WTC11 (cell line): ENCODE data around the gene ABCC3. TPM values are rescaled to one million over a fixed set of nuclear protein-coding genes. Genes with fewer than 3 reads are reported as not detected.

ENCODE experiments used
- ATAC-seq: fragments of 200-7000 bp; cut with Tn5 transposase; 2 replicates; pipeline ENCODE4 v1.10.0; 2021; ENCODE audit warnings: mild to moderate bottlenecking, moderate library complexity
- CTCF ChIA-PET: fragments of 300-600 bp; sonication (Branson Sonifier 250); formaldehyde crosslinking; loops from one replicate; lab custom pipeline; 2021; ENCODE audit warnings: antibody characterized with exemption; lab: Charles Lee
- POLR2A ChIA-PET: fragments of 350-600 bp; sonication (Branson Sonifier 250); formaldehyde crosslinking; loops from one replicate; lab custom pipeline; 2021; ENCODE audit warnings: antibody characterized with exemption; lab: Charles Lee
- DNase-seq: peaks from one replicate; pipeline ENCODE4 v3.0.0; 2021; ENCODE audit warnings: low spot score
- H3K27ac Mint-ChIP-seq: 2 replicates; pipeline ENCODE4 v1.8.0; 2021; ENCODE audit warnings: mixed read lengths
- H3K27me3 Mint-ChIP-seq: 2 replicates; pipeline ENCODE4 v1.8.0; 2021; ENCODE audit warnings: low read depth, mild to moderate bottlenecking, moderate library complexity, mixed read lengths
- H3K36me3 Mint-ChIP-seq: 2 replicates; pipeline ENCODE4 v1.8.0; 2021; ENCODE audit warnings: mixed read lengths
- H3K4me1 Mint-ChIP-seq: 2 replicates; pipeline ENCODE4 v1.8.0; 2022; ENCODE audit warnings: mixed read lengths
- H3K4me3 Mint-ChIP-seq: 2 replicates; pipeline ENCODE4 v1.8.0; 2021; ENCODE audit warnings: mild to moderate bottlenecking, moderate library complexity, mixed read lengths
- H3K9me3 Mint-ChIP-seq: 2 replicates; pipeline ENCODE4 v1.8.0; 2021; ENCODE audit warnings: mixed read lengths
- AFF4 ChIP-seq: sonication (generic); formaldehyde crosslinking; IDR thresholded peaks from 2 replicates; pipeline ENCODE4 v1.8.1; 2023; ENCODE audit warnings: mild to moderate bottlenecking, missing genetic modification reagents, borderline replicate concordance
- CBFB ChIP-seq: sonication (generic); formaldehyde crosslinking; IDR thresholded peaks from 2 replicates; pipeline ENCODE4 v1.8.1; 2022; ENCODE audit warnings: mild to moderate bottlenecking, low read depth, missing genetic modification reagents
- CREM ChIP-seq: sonication (generic); formaldehyde crosslinking; IDR thresholded peaks from 2 replicates; pipeline ENCODE4 v1.8.1; 2022; ENCODE audit warnings: mild to moderate bottlenecking, missing genetic modification reagents, moderate library complexity
- JUN ChIP-seq: sonication (generic); formaldehyde crosslinking; IDR thresholded peaks from 2 replicates; pipeline ENCODE4 v1.8.0; 2023; ENCODE audit warnings: mild to moderate bottlenecking, missing genetic modification reagents
- MXD4 ChIP-seq: fragments of 250-450 bp; sonication (Bioruptor Pico); IDR thresholded peaks from 2 replicates; pipeline ENCODE4 v1.8.0; 2021; ENCODE audit warnings: mild to moderate bottlenecking, moderate library complexity, borderline replicate concordance
- NFE2L1 ChIP-seq: sonication (generic); formaldehyde crosslinking; IDR thresholded peaks from 2 replicates; pipeline ENCODE4 v1.8.1; 2023; ENCODE audit warnings: missing genetic modification reagents
- NR3C1 ChIP-seq: sonication (generic); formaldehyde crosslinking; conservative IDR thresholded peaks from 2 replicates; pipeline ENCODE4 v1.8.1; 2023; ENCODE audit warnings: low read depth, mild to moderate bottlenecking, missing genetic modification reagents
- PRRX2 ChIP-seq: fragments of 250-450 bp; sonication (Bioruptor Pico); IDR thresholded peaks from 2 replicates; pipeline ENCODE4 v1.8.0; 2021; ENCODE audit warnings: mild to moderate bottlenecking
- SMAD4 ChIP-seq: sonication (generic); formaldehyde crosslinking; IDR thresholded peaks from 2 replicates; pipeline ENCODE4 v1.8.0; 2022; ENCODE audit warnings: mild to moderate bottlenecking, missing genetic modification reagents
- ZBTB43 ChIP-seq: sonication (generic); formaldehyde crosslinking; IDR thresholded peaks from 2 replicates; pipeline ENCODE4 v1.8.1; 2023; ENCODE audit warnings: mild to moderate bottlenecking, missing genetic modification reagents
- ZNF281 ChIP-seq: sonication (generic); formaldehyde crosslinking; IDR thresholded peaks from 2 replicates; pipeline ENCODE4 v1.8.0; 2023; ENCODE audit warnings: mild to moderate bottlenecking, missing genetic modification reagents
- ZNF425 ChIP-seq: fragments of 250-450 bp; sonication (Bioruptor Pico); conservative IDR thresholded peaks from 2 replicates; pipeline ENCODE4 v1.9.0; 2021; ENCODE audit warnings: mild to moderate bottlenecking
- total RNA-seq: library from RNA; stranded (reverse); gene quantifications from 3 replicates; pipeline ENCODE4 v1.2.3, GENCODE V29; 2021
- TF ChIP-seq, protein P1 (sequence below): fragments of 250-450 bp; sonication (Bioruptor Pico); IDR thresholded peaks from 2 replicates; pipeline ENCODE4 v1.9.0; 2021; ENCODE audit warnings: mild to moderate bottlenecking
- TF ChIP-seq, protein P2 (sequence below): fragments of 250-450 bp; sonication (Bioruptor Pico); IDR thresholded peaks from 2 replicates; pipeline ENCODE4 v2.1.2; 2022; ENCODE audit warnings: mild to moderate bottlenecking, moderate library complexity

The ABCC3 gene
- total RNA-seq, 1 experiment from 2014 or later, result 0.92 TPM

- Mint-ChIP-seq H3K4me3 (peak overlapping the region; percentile 96), H3K27ac (peak overlapping the region; percentile 99), H3K4me1 (peaks cover 26% of the 10 kb centered on the region)
- POLR2A ChIA-PET, result interaction anchor here (1.0 kb wide), 4 partner anchors 10 to 178 kb away, joined by 3 to 5 read pairs (median 4); partner anchors contain the start of gene CACNA1G
- TF ChIP-seq ZBTB43 (CRISPR knock-in tag) (0 out of 2 replicates have a peak, but pooled peaks have one; percentile 2), ZNF425 (CRISPR knock-in tag) (no peak)
- TF ChIP-seq, all 79 proteins: peak for 1
- Mint-ChIP-seq H3K27me3 (no peaks in the 10 kb centered on the region), H3K36me3 (peaks cover 9% of the 10 kb centered on the region), H3K9me3 (no peaks in the 10 kb centered on the region)
- no peak for DNase-seq
- ATAC-seq, result no peak
- CTCF ChIA-PET, result interaction anchor here (1.0 to 2.1 kb wide), 3 partner anchors 13 to 94 kb away, joined by 5 to 9 read pairs (median 6); no protein-coding TSS in a partner anchor
Observed at GRCh38 chr17:50719924-50720794, 85.5 kb downstream of the ABCC3 start.

- no peak for ATAC-seq
- POLR2A ChIA-PET, result no interaction called here
- no peaks in the 10 kb centered on the region for H3K27me3 Mint-ChIP-seq
- TF ChIP-seq ZNF425 (CRISPR knock-in tag) (no peak), MXD4 (CRISPR knock-in tag) (no peak), AFF4 (CRISPR knock-in tag) (no peak), PRRX2 (CRISPR knock-in tag) (no peak), CBFB (CRISPR knock-in tag) (no peak), JUN (no peak), NFE2L1 (CRISPR knock-in tag) (no peak), CREM (CRISPR knock-in tag) (no peak), NR3C1 (CRISPR knock-in tag) (no peak), SMAD4 (CRISPR knock-in tag) (no peak), ZNF281 (CRISPR knock-in tag) (no peak)
- TF ChIP-seq, protein P1, sequence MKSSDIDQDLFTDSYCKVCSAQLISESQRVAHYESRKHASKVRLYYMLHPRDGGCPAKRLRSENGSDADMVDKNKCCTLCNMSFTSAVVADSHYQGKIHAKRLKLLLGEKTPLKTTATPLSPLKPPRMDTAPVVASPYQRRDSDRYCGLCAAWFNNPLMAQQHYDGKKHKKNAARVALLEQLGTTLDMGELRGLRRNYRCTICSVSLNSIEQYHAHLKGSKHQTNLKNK (CRISPR knock-in tag), result no peak
- TF ChIP-seq, protein P2, sequence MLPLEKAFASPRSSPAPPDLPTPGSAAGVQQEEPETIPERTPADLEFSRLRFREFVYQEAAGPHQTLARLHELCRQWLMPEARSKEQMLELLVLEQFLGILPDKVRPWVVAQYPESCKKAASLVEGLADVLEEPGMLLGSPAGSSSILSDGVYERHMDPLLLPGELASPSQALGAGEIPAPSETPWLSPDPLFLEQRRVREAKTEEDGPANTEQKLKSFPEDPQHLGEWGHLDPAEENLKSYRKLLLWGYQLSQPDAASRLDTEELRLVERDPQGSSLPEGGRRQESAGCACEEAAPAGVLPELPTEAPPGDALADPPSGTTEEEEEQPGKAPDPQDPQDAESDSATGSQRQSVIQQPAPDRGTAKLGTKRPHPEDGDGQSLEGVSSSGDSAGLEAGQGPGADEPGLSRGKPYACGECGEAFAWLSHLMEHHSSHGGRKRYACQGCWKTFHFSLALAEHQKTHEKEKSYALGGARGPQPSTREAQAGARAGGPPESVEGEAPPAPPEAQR (CRISPR knock-in tag), result no peak
Observed at GRCh38 chr17:50721194-50722010, 86.7 kb downstream of the ABCC3 start.

More at GRCh38 chr17:50721194-50722010, 86.7 kb downstream of the ABCC3 start:
- H3K4me3 Mint-ChIP-seq, result peak overlapping the region; percentile 96
- H3K27ac Mint-ChIP-seq, result peak overlapping the region; percentile 35
- peaks cover 9% of the 10 kb centered on the region for H3K36me3 Mint-ChIP-seq
- CTCF ChIA-PET, result interaction anchor here (0.6 to 1.0 kb wide), 2 partner anchors 14 to 114 kb away, joined by 3 read pairs; partner anchors contain the start of gene WFIKKN2
- no peaks in the 10 kb centered on the region for H3K9me3 Mint-ChIP-seq
- no peak for DNase-seq
- H3K4me1 Mint-ChIP-seq, result peaks cover 32% of the 10 kb centered on the region
